ENCODE data around the gene CNTN6. TPM values are rescaled to one million over a fixed set of nuclear protein-coding genes. Genes with fewer than 3 reads are reported as not detected.

Gene CNTN6
- total RNA-seq, 1 experiment from 2014 or later, result not detected

DNA sequence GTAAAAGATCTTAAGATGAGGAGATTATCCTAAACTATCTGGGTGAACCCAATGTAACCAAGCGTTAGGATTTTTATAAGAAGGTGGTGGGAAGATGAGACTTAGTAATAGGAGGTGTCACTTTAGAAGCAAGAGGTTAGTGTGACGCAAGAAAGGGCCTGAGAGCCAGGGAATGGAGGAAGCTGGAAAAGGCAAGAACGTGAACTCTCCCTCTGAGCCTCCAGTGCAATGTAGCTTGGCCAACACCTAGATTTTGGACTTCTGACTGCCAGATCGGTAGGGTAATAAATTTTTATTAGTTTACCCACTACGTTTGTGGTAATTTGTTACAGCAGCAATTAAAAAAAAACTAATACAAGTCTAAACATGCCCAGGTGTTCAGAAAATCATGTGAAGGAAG is 20.8 kb upstream of the CNTN6 start:
- intact Hi-C loops (cut with micrococcal nuclease), result no loop called here
- Histone ChIP-seq H3K36me3 (ENCODE audit: control insufficient read depth in 1 of 2, insufficient read depth in 2 of 2, low read length in 2 of 2) (no peaks in the 10 kb centered on the region), H3K9ac (ENCODE audit: low read length) (no peak overlapping the region), H3K79me2 (ENCODE audit: insufficient read depth, low read length) (no peaks in the 10 kb centered on the region), H3K9me3 (ENCODE audit: control insufficient read depth in 1 of 2, insufficient read depth in 1 of 2, low read depth in 1 of 2, low read length in 2 of 2) (peaks cover 8 to 12% of the 10 kb centered on the region in 2 experiments; a peak in 2 of 4 replicates), H3K27me3 (ENCODE audit: insufficient read depth, low read length) (no peaks in the 10 kb centered on the region), H3K4me2 (ENCODE audit: low read length) (no peak overlapping the region), H3K4me1 (ENCODE audit: control insufficient read depth in 1 of 2, insufficient read depth in 2 of 2, low read length in 2 of 2) (no peaks in the 10 kb centered on the region), H3K27ac (ENCODE audit: low read depth, low read length) (no peak overlapping the region), H2AFZ (ENCODE audit: low read depth, low read length, poor library complexity, severe bottlenecking) (no peak overlapping the region), H4K20me1 (ENCODE audit: insufficient read depth) (no peaks in the 10 kb centered on the region), H3K9me2 (ENCODE audit: insufficient read depth) (no peaks in the 10 kb centered on the region), H3K4me3 (replicated peaks in 1 of 2; ENCODE audit: low read depth in 1 of 2, low read length in 2 of 2) (no peak overlapping the region)
- BruUV-seq (replicated peaks), result no TSS peak
- ChIA-PET RAD21 (ENCODE audit: low non-redundant PET in 1 of 2, low total read pairs in 2 of 2, uncharacterized antibody in 2 of 2, unreplicated experiment in 2 of 2) (no interaction called here), POLR2A (no interaction called here), CTCF (no interaction called here)
- TF ChIP-seq TCF7L2 (IDR thresholded peaks at IDR 0.05; ENCODE audit: borderline replicate concordance, extremely low read depth, insufficient read depth, insufficient read length) (no peak), POLR2AphosphoS5 (IDR thresholded peaks at IDR 0.05; ENCODE audit: low read depth, low read length) (no peak), CBX3 (IDR thresholded peaks at IDR 0.05; ENCODE audit: low read depth) (no peak), SRF (IDR thresholded peaks at IDR 0.05; ENCODE audit: low read depth) (no peak)
- TF ChIP-seq, protein P1, sequence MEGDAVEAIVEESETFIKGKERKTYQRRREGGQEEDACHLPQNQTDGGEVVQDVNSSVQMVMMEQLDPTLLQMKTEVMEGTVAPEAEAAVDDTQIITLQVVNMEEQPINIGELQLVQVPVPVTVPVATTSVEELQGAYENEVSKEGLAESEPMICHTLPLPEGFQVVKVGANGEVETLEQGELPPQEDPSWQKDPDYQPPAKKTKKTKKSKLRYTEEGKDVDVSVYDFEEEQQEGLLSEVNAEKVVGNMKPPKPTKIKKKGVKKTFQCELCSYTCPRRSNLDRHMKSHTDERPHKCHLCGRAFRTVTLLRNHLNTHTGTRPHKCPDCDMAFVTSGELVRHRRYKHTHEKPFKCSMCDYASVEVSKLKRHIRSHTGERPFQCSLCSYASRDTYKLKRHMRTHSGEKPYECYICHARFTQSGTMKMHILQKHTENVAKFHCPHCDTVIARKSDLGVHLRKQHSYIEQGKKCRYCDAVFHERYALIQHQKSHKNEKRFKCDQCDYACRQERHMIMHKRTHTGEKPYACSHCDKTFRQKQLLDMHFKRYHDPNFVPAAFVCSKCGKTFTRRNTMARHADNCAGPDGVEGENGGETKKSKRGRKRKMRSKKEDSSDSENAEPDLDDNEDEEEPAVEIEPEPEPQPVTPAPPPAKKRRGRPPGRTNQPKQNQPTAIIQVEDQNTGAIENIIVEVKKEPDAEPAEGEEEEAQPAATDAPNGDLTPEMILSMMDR (IDR thresholded peaks at IDR 0.05 in 2 of 3, conservative IDR thresholded peaks at IDR 0.05 in 1 of 3; ENCODE audit: borderline replicate concordance in 1 of 3, insufficient read depth in 1 of 3, low read depth in 2 of 3, low read length in 2 of 3), result no peak
- TF ChIP-seq, protein P2, sequence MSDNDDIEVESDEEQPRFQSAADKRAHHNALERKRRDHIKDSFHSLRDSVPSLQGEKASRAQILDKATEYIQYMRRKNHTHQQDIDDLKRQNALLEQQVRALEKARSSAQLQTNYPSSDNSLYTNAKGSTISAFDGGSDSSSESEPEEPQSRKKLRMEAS (IDR thresholded peaks at IDR 0.05), result no peak
- no peak for DNase-seq (ENCODE audit: low read depth, low spot score)
- ATAC-seq, result no peak

DNA sequence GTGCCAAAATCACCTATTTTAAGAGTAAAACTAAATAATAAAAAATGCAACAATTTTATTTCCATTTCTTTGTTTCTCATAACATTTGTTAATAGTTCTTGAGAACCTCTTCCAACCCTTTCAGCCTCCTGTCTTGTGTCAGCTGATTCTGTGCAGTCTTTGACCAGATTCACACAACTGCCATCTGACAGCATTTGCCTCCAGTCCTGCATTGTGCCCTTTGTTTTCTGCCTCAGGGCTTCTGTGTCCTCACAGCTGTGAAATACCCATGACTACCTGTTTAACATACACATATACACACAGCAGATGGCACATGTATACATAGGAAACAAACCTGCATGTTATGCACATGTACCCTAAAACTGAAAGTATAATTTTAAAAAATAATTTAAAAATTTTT is 13.2 kb upstream of the CNTN6 start:
- no peak overlapping the region for H2AFZ ChIP-seq (ENCODE audit: low read depth, low read length, poor library complexity, severe bottlenecking)
- no peaks in the 10 kb centered on the region for H3K27me3 ChIP-seq (ENCODE audit: insufficient read depth, low read length)
- CTCF ChIA-PET, result no interaction called here
- intact Hi-C loops (cut with micrococcal nuclease), result no loop called here
- no peak overlapping the region for H3K9ac ChIP-seq (ENCODE audit: low read length)
- H3K9me3 ChIP-seq (ENCODE audit: control insufficient read depth in 1 of 2, insufficient read depth in 1 of 2, low read depth in 1 of 2, low read length in 2 of 2), result peaks cover 18 to 28% of the 10 kb centered on the region in 2 experiments; a peak in 2 of 4 replicates
- H3K27ac ChIP-seq (ENCODE audit: low read depth, low read length), result no peak overlapping the region
- no peaks in the 10 kb centered on the region for H4K20me1 ChIP-seq (ENCODE audit: insufficient read depth)
- no peaks in the 10 kb centered on the region for H3K79me2 ChIP-seq (ENCODE audit: insufficient read depth, low read length)
- no peak for ATAC-seq
- BruUV-seq (replicated peaks), result no TSS peak
- H3K4me3 ChIP-seq (replicated peaks in 1 of 2; ENCODE audit: low read depth in 1 of 2, low read length in 2 of 2), result no peak overlapping the region
- H3K4me2 ChIP-seq (ENCODE audit: low read length), result no peak overlapping the region
- DNase-seq (ENCODE audit: low read depth, low spot score), result no peak
- no peaks in the 10 kb centered on the region for H3K4me1 ChIP-seq (ENCODE audit: control insufficient read depth in 1 of 2, insufficient read depth in 2 of 2, low read length in 2 of 2)
- RAD21 ChIA-PET (ENCODE audit: low non-redundant PET in 1 of 2, low total read pairs in 2 of 2, uncharacterized antibody in 2 of 2, unreplicated experiment in 2 of 2), result no interaction called here
- no peaks in the 10 kb centered on the region for H3K9me2 ChIP-seq (ENCODE audit: insufficient read depth)
- POLR2A ChIA-PET, result no interaction called here
- H3K36me3 ChIP-seq (ENCODE audit: control insufficient read depth in 1 of 2, insufficient read depth in 2 of 2, low read length in 2 of 2), result no peaks in the 10 kb centered on the region
- TF ChIP-seq ZFX (IDR thresholded peaks at IDR 0.05) (no peak), TCF7L2 (IDR thresholded peaks at IDR 0.05; ENCODE audit: borderline replicate concordance, extremely low read depth, insufficient read depth, insufficient read length) (no peak), POLR2A (IDR thresholded peaks at IDR 0.05; ENCODE audit: borderline replicate concordance, extremely low read depth, insufficient read depth, insufficient read length) (no peak), FOSL1 (IDR thresholded peaks at IDR 0.05; ENCODE audit: low read depth) (no peak), POLR2AphosphoS5 (IDR thresholded peaks at IDR 0.05; ENCODE audit: low read depth, low read length) (no peak), YY1 (IDR thresholded peaks at IDR 0.05; ENCODE audit: extremely low read depth, insufficient replicate concordance, low read depth, low read length) (no peak), EGR1 (IDR thresholded peaks at IDR 0.05; ENCODE audit: low read depth) (no peak), CBX3 (IDR thresholded peaks at IDR 0.05; ENCODE audit: low read depth) (no peak), EZH2phosphoT487 (IDR thresholded peaks at IDR 0.05; ENCODE audit: borderline replicate concordance) (no peak), SRF (IDR thresholded peaks at IDR 0.05; ENCODE audit: low read depth) (no peak)
- TF ChIP-seq, protein P3, sequence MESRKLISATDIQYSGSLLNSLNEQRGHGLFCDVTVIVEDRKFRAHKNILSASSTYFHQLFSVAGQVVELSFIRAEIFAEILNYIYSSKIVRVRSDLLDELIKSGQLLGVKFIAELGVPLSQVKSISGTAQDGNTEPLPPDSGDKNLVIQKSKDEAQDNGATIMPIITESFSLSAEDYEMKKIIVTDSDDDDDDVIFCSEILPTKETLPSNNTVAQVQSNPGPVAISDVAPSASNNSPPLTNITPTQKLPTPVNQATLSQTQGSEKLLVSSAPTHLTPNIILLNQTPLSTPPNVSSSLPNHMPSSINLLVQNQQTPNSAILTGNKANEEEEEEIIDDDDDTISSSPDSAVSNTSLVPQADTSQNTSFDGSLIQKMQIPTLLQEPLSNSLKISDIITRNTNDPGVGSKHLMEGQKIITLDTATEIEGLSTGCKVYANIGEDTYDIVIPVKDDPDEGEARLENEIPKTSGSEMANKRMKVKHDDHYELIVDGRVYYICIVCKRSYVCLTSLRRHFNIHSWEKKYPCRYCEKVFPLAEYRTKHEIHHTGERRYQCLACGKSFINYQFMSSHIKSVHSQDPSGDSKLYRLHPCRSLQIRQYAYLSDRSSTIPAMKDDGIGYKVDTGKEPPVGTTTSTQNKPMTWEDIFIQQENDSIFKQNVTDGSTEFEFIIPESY (IDR thresholded peaks at IDR 0.05; ENCODE audit: extremely low read depth, insufficient replicate concordance, low read length), result no peak
- TF ChIP-seq, protein P1 (IDR thresholded peaks at IDR 0.05 in 2 of 3, conservative IDR thresholded peaks at IDR 0.05 in 1 of 3; ENCODE audit: borderline replicate concordance in 1 of 3, insufficient read depth in 1 of 3, low read depth in 2 of 3, low read length in 2 of 3), result no peak

All from HCT116 (cell line).